Measurements from ENCODE around the gene PTPRT.

- TF ChIP-seq POLR2AphosphoS5 (IDR thresholded peaks at IDR 0.05; ENCODE audit: low read depth, low read length) (no peak), ZNF34 (CRISPR knock-in tag; IDR thresholded peaks at IDR 0.05; ENCODE audit: borderline replicate concordance) (no peak), HNRNPUL1 (IDR thresholded peaks at IDR 0.05; ENCODE audit: low read depth, low read length) (no peak), PAWR (CRISPR knock-in tag; IDR thresholded peaks at IDR 0.05; ENCODE audit: borderline replicate concordance) (no peak), MIXL1 (CRISPR knock-in tag; IDR thresholded peaks at IDR 0.05) (no peak)
Measured at GRCh38 chr20:42258564-42259302, 931.0 kb downstream of the PTPRT start.
